B cell (primary cell): Measurements from ENCODE around the gene CETN3. TPM values are rescaled to one million over a fixed set of nuclear protein-coding genes. Genes with fewer than 3 reads are reported as not detected.

Experiments used
- ATAC-seq: fragments of 200-7000 bp; cut with Tn5 transposase; one replicate; pipeline ENCODE4 v1.10.0; 2021; ENCODE audit warnings: low read depth, mild to moderate bottlenecking, moderate number of reproducible peaks, moderate library complexity
- CTCF ChIA-PET: fragments of 350-600 bp; sonication (Branson Sonifier 250); formaldehyde crosslinking; loops from one replicate; lab custom pipeline; 2021; ENCODE audit warnings: antibody characterized with exemption, inconsistent platforms; lab: Charles Lee
- POLR2A ChIA-PET: fragments of 350-600 bp; sonication (Branson Sonifier 250); formaldehyde crosslinking; loops from one replicate; lab custom pipeline; 2021; ENCODE audit warnings: antibody characterized with exemption; lab: Charles Lee
- DNase-seq: peaks from one replicate; pipeline ENCODE4 v3.0.0; 2013
- H2AFZ ChIP-seq: 2 replicates; pipeline ENCODE4 v1.6.1; 2012; ENCODE audit warnings: mild to moderate bottlenecking, low read depth, low read length; ENCODE audit not compliant: insufficient read depth, poor library complexity, severe bottlenecking
- H3K27ac ChIP-seq, 2 donors: 1 replicate in 1 of 2; 2 replicates in 1 of 2; pipeline ENCODE4 v1.5.1; 2012 to 2013; ENCODE audit warnings: low read length in 2 of 2, mild to moderate bottlenecking in 2 of 2, moderate library complexity in 1 of 2
- H3K27me3 ChIP-seq, 4 experiments: fragments of 200-600 bp in 1 of 4; sonication (generic) in 1 of 4; replicated peaks in 1 of 4; 1 replicate in 2 of 4; 2 replicates in 2 of 4; pipeline versions ENCODE4 v1.6.1 to v1.7.0; 2013 to 2016; ENCODE audit warnings: low read length in 3 of 4, mild to moderate bottlenecking in 2 of 4, mixed read lengths in 1 of 4, moderate library complexity in 1 of 4; ENCODE audit not compliant: insufficient read depth in 4 of 4, control insufficient read depth in 3 of 4; ENCODE audit errors: control extremely low read depth in 1 of 4
- H3K36me3 ChIP-seq, 2 experiments: replicated peaks in 1 of 2; 1 replicate in 1 of 2; 2 replicates in 1 of 2; pipeline versions ENCODE4 v1.6.1 to v1.7.1; 2013; ENCODE audit warnings: low read length in 1 of 2; ENCODE audit not compliant: insufficient read depth in 2 of 2, control insufficient read depth in 1 of 2; ENCODE audit errors: control extremely low read depth in 1 of 2, extremely low read depth in 1 of 2
- H3K4me1 ChIP-seq, 2 donors: fragments of 200-600 bp in 1 of 2; sonication (generic) in 1 of 2; 1 replicate in 1 of 2; 2 replicates in 1 of 2; pipeline versions ENCODE4 v1.5.1 to v1.6.1; 2013 to 2017; ENCODE audit warnings: low read length in 2 of 2; ENCODE audit not compliant: control insufficient read depth in 2 of 2, insufficient read depth in 2 of 2
- H3K4me2 ChIP-seq: replicated peaks from 2 replicates; pipeline ENCODE3; 2012; ENCODE audit warnings: mild to moderate bottlenecking, low read depth, low read length; ENCODE audit not compliant: poor library complexity, severe bottlenecking
- H3K4me3 ChIP-seq, 5 experiments: fragments of 200-600 bp in 1 of 5; sonication (generic) in 1 of 5; 1 replicate in 3 of 5; 2 replicates in 2 of 5; pipeline versions ENCODE4 v1.5.1 to v1.7.0; 2011 to 2016; ENCODE audit warnings: low read length in 4 of 5, mild to moderate bottlenecking in 4 of 5, low read depth in 2 of 5, control low read depth in 1 of 5, moderate library complexity in 1 of 5; ENCODE audit not compliant: insufficient read depth in 1 of 5; ENCODE audit errors: control extremely low read depth in 1 of 5, extremely low read depth in 1 of 5
- H3K79me2 ChIP-seq: fragments of 200-600 bp; sonication (generic); one replicate; pipeline ENCODE4 v1.6.0; 2016; ENCODE audit warnings: low read length; ENCODE audit not compliant: control insufficient read depth, insufficient read depth
- H3K9ac ChIP-seq: fragments of 200-600 bp; sonication (generic); 2 replicates; pipeline ENCODE4 v1.6.1; 2017; ENCODE audit warnings: mild to moderate bottlenecking, low read length, moderate library complexity
- H3K9me3 ChIP-seq, 3 donors: one replicate each; pipeline versions ENCODE4 v1.6.1 to v1.7.1; 2013; ENCODE audit warnings: low read length in 2 of 3; ENCODE audit not compliant: control insufficient read depth in 2 of 3, insufficient read depth in 1 of 3; ENCODE audit errors: control extremely low read depth in 1 of 3
- H4K20me1 ChIP-seq: 2 replicates; pipeline ENCODE4 v1.6.0; 2012; ENCODE audit warnings: mild to moderate bottlenecking, low read length; ENCODE audit not compliant: insufficient read depth, control insufficient read depth, poor library complexity, severe bottlenecking
- H3K27ac Mint-ChIP-seq: one replicate; pipeline ENCODE4 v1.8.0; 2021; ENCODE audit warnings: mixed read lengths
- H3K27me3 Mint-ChIP-seq: one replicate; pipeline ENCODE4 v1.8.0; 2021; ENCODE audit warnings: mixed read lengths
- H3K4me1 Mint-ChIP-seq: one replicate; pipeline ENCODE4 v1.8.0; 2021; ENCODE audit warnings: mixed read lengths
- H3K4me3 Mint-ChIP-seq: one replicate; pipeline ENCODE4 v1.8.0; 2021; ENCODE audit warnings: mixed read lengths
- H3K9me3 Mint-ChIP-seq: one replicate; pipeline ENCODE4 v1.8.0; 2022; ENCODE audit warnings: mixed read lengths; ENCODE audit not compliant: insufficient read depth
- EZH2 ChIP-seq: IDR thresholded peaks from 2 replicates; pipeline ENCODE4 v1.6.1; 2012; ENCODE audit warnings: borderline replicate concordance, low read depth, mild to moderate bottlenecking, moderate library complexity, low read length; ENCODE audit not compliant: insufficient read depth, poor library complexity, severe bottlenecking
- WGBS: methylation state at CpG from one replicate; pipeline ENCODE4 v1.1.5; 2013; ENCODE audit warnings: missing lambda C conversion rate; ENCODE audit not compliant: insufficient coverage; 5-methylcytosine and 5-hydroxymethylcytosine counted together
- intact Hi-C: fragments of 100-400 bp; cut with micrococcal nuclease; formaldehyde crosslinking; loops from one replicate; pipeline ENCODE4 v1.10.0; 2022
- polyA plus RNA-seq: library from polyadenylated mRNA; depleted of rRNA; stranded (reverse); fragments of >200 nt; gene quantifications from 2 replicates; pipeline ENCODE4 v1.2.3, GENCODE V29; 2012
- total RNA-seq, 2 donors: library from RNA; stranded (reverse); fragments of 120-200 nt in 1 of 2; gene quantifications; 1 replicate in 1 of 2; 2 replicates in 1 of 2; pipeline versions ENCODE4 v1.2.3 to v1.2.4, GENCODE V29; 2013 to 2022
- TF ChIP-seq, protein P1 (sequence below): fragments of 200-600 bp; IDR thresholded peaks from one replicate; pipeline ENCODE4 v1.8.0; 2022; ENCODE audit warnings: antibody characterized with exemption, mild to moderate bottlenecking

The CETN3 gene
- total and polyA plus RNA-seq, 2 donors (not counting 1 experiment from before 2014, with no cell fraction given) = 1.5 to 18.0 TPM

DNA sequence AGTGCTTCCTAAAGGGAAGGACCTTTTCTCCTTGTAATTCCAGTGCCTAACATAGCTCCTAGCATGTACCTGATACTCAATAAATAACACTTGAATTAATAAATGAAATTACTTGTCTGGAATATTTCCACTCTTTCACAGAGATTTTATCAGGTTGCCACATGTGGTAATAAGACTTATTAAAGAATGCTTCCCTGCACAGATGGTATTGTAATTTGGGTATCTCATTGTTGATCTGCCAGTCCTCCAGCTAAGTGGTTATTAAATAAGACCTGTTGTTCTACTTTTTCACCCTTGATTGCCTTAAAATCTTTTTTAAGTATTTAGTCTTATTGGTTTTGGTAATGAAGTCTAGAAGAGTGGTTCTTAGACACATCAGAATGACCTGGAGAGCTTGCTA lies 28.1 kb upstream of the CETN3 start:
- Histone ChIP-seq H3K27me3 (no peaks in the 10 kb centered on the region), H3K36me3 (no peaks in the 10 kb centered on the region), H3K9me3 (no peaks in the 10 kb centered on the region), H3K4me2 (no peak overlapping the region), H3K79me2 (no peaks in the 10 kb centered on the region), H3K9ac (no peak overlapping the region), H3K4me1 (peaks cover 4% of the 10 kb centered on the region in 2 donors), H3K27ac (no peak overlapping the region), H4K20me1 (no peaks in the 10 kb centered on the region), H2AFZ (no peak overlapping the region), H3K4me3 (no peak overlapping the region)
- DNase-seq (no peak), ATAC-seq (no peak)
- H3K27ac Mint-ChIP-seq = no peak overlapping the region
- TF ChIP-seq, protein P1, sequence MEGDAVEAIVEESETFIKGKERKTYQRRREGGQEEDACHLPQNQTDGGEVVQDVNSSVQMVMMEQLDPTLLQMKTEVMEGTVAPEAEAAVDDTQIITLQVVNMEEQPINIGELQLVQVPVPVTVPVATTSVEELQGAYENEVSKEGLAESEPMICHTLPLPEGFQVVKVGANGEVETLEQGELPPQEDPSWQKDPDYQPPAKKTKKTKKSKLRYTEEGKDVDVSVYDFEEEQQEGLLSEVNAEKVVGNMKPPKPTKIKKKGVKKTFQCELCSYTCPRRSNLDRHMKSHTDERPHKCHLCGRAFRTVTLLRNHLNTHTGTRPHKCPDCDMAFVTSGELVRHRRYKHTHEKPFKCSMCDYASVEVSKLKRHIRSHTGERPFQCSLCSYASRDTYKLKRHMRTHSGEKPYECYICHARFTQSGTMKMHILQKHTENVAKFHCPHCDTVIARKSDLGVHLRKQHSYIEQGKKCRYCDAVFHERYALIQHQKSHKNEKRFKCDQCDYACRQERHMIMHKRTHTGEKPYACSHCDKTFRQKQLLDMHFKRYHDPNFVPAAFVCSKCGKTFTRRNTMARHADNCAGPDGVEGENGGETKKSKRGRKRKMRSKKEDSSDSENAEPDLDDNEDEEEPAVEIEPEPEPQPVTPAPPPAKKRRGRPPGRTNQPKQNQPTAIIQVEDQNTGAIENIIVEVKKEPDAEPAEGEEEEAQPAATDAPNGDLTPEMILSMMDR = no peak
- TF ChIP-seq EZH2 = no peak
- H3K27me3 Mint-ChIP-seq = peaks cover 4% of the 10 kb centered on the region
- intact Hi-C loops = no loop called here
- no peak overlapping the region for H3K4me3 Mint-ChIP-seq
- ChIA-PET CTCF (interaction anchor here (0.9 to 8.3 kb wide), 8 partner anchors 8 to 345 kb away, joined by 3 to 77 read pairs (median 7); partner anchors contain the start of genes CETN3 and LYSMD3), POLR2A (no interaction called here)
- no peaks in the 10 kb centered on the region for H3K9me3 Mint-ChIP-seq
- H3K4me1 Mint-ChIP-seq = peaks cover 7% of the 10 kb centered on the region

GRCh38 chr5:90434116-90434714 lies 24.7 kb upstream of the CETN3 start:
- Histone ChIP-seq H2AFZ (no peak overlapping the region), H3K27me3 (no peaks in the 10 kb centered on the region), H4K20me1 (no peaks in the 10 kb centered on the region), H3K4me3 (no peak overlapping the region), H3K4me2 (no peak overlapping the region), H3K79me2 (no peaks in the 10 kb centered on the region), H3K4me1 (no peaks in the 10 kb centered on the region), H3K27ac (no peak overlapping the region), H3K9me3 (no peaks in the 10 kb centered on the region), H3K9ac (no peak overlapping the region), H3K36me3 (no peaks in the 10 kb centered on the region)
- Mint-ChIP-seq H3K9me3 (no peaks in the 10 kb centered on the region), H3K4me3 (no peak overlapping the region), H3K27me3 (peaks cover 4% of the 10 kb centered on the region), H3K4me1 (no peaks in the 10 kb centered on the region), H3K27ac (no peak overlapping the region)
- intact Hi-C loops = no loop called here
- ChIA-PET POLR2A (no interaction called here), CTCF (interaction anchor here (0.7 to 1.0 kb wide), 2 partner anchors 10 to 1707 kb away, joined by 3 read pairs; no protein-coding TSS in a partner anchor)
- DNase-seq (peak; percentile 34), ATAC-seq (peak; percentile 36)
- TF ChIP-seq, protein P1 = peak; percentile 56
- no peak for TF ChIP-seq EZH2
- no CpG with 5 or more reads among the region's 5 CpGs for WGBS
